ENCODE measurements around the gene DNASE1L1. TPM values are rescaled to one million over a fixed set of nuclear protein-coding genes. Genes with fewer than 3 reads are reported as not detected.

The DNASE1L1 gene
- total and polyA plus RNA-seq, 2 of the 13 experiments (the other 11 are each of a cell fraction or from before 2014, with no cell fraction given), result 4.7 to 12.3 TPM

DNA sequence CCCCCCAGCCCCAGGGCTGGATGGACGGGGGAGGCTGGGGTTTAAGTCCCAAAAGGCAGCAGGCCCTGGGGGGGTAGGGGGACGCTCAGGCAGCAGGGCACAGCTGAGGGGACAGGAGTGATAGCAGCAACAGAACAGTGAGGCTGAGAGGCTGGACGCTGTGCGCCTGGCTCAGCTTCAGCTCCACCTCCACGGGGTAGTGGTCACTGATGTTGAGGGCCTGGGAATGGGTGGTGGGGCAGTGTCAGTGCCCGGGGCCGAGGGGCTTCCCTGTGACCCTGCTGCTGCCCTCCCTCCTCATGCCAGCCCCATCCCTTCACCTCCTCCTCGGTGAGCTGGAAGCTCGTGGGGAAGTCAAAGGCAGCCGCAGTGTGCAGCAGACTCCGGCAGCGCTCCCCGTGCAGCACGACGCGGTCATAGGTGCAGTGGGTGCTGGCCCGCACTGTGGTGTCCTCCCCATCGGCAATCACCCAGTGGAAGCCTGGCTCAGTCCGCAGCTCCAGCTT is 6.4 kb downstream of the DNASE1L1 start (continued):
- TF ChIP-seq ZNF407 (CRISPR knock-in tag; IDR thresholded peaks at IDR 0.05; ENCODE audit: not compliant biosample characterization) (no peak), REXO4 (CRISPR knock-in tag; IDR thresholded peaks at IDR 0.05; ENCODE audit: borderline replicate concordance) (no peak)
- TF ChIP-seq, protein P1, sequence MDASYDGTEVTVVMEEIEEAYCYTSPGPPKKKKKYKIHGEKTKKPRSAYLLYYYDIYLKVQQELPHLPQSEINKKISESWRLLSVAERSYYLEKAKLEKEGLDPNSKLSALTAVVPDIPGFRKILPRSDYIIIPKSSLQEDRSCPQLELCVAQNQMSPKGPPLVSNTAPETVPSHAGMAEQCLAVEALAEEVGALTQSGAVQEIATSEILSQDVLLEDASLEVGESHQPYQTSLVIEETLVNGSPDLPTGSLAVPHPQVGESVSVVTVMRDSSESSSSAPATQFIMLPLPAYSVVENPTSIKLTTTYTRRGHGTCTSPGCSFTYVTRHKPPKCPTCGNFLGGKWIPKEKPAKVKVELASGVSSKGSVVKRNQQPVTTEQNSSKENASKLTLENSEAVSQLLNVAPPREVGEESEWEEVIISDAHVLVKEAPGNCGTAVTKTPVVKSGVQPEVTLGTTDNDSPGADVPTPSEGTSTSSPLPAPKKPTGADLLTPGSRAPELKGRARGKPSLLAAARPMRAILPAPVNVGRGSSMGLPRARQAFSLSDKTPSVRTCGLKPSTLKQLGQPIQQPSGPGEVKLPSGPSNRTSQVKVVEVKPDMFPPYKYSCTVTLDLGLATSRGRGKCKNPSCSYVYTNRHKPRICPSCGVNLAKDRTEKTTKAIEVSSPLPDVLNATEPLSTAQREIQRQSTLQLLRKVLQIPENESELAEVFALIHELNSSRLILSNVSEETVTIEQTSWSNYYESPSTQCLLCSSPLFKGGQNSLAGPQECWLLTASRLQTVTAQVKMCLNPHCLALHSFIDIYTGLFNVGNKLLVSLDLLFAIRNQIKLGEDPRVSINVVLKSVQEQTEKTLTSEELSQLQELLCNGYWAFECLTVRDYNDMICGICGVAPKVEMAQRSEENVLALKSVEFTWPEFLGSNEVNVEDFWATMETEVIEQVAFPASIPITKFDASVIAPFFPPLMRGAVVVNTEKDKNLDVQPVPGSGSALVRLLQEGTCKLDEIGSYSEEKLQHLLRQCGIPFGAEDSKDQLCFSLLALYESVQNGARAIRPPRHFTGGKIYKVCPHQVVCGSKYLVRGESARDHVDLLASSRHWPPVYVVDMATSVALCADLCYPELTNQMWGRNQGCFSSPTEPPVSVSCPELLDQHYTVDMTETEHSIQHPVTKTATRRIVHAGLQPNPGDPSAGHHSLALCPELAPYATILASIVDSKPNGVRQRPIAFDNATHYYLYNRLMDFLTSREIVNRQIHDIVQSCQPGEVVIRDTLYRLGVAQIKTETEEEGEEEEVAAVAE (CRISPR knock-in tag; IDR thresholded peaks at IDR 0.05; ENCODE audit: borderline replicate concordance), result no peak

Data from HepG2 (cell line).